ENCODE results near the gene CTSL.

The CTSL gene

GRCh38 chr9:87725900-87726709, at the start of gene CTSL:
CTSL (plus strand) TSS chr9:87726119; CDS start chr9:87727604, 1,485 bp downstream.
- peak; percentile 5 to 42 for DNase-seq

- DNase-seq = no peak
Measured at GRCh38 chr9:87676976-87677775, 48.7 kb upstream of the CTSL start.

GRCh38 chr9:87677776-87678587, 47.9 kb upstream of the CTSL start:
- DNase-seq = no peak

GRCh38 chr9:87678650-87679355, 47.1 kb upstream of the CTSL start:
- DNase-seq = peak; percentile 29 to 51

- DNase-seq = no peak
Measured at GRCh38 chr9:87681271-87682061, 44.5 kb upstream of the CTSL start.

- no peak for DNase-seq
Measured at GRCh38 chr9:87682085-87682484, 43.8 kb upstream of the CTSL start.

GRCh38 chr9:87682618-87683017, 43.3 kb upstream of the CTSL start:
- peak in 1 of 2 experiments; percentile 53 for DNase-seq

GRCh38 chr9:87683751-87684626, 41.9 kb upstream of the CTSL start:
- DNase-seq = no peak

GRCh38 chr9:87684627-87685219, 41.2 kb upstream of the CTSL start:
- DNase-seq = peak in 1 of 2 experiments; percentile 18

GRCh38 chr9:87685441-87685840, 40.5 kb upstream of the CTSL start:
- DNase-seq = no peak

- no peak for DNase-seq
Measured at GRCh38 chr9:87685871-87686519, 39.9 kb upstream of the CTSL start.

GRCh38 chr9:87686520-87687090, 39.3 kb upstream of the CTSL start:
- DNase-seq = no peak

- DNase-seq = no peak
Measured at GRCh38 chr9:87687207-87687606, 38.7 kb upstream of the CTSL start.

- DNase-seq = no peak
Measured at GRCh38 chr9:87694236-87694755, 31.6 kb upstream of the CTSL start.

- DNase-seq = no peak
Measured at GRCh38 chr9:87695523-87695922, 30.4 kb upstream of the CTSL start.

GRCh38 chr9:87696641-87697040, 29.3 kb upstream of the CTSL start:
- no peak for DNase-seq

- DNase-seq = no peak
Measured at GRCh38 chr9:87698069-87698809, 27.7 kb upstream of the CTSL start.

- no peak for DNase-seq
Measured at GRCh38 chr9:87699835-87700234, 26.1 kb upstream of the CTSL start.
